WERI-Rb-1 (cell line): ENCODE results near the gene RGS9BP.
"Not testable (repeated sequence)": the region's sequence is repeated elsewhere in the genome, so short reads cannot be mapped to it uniquely, and the experiment has no call there.

Experiments
- DNase-seq: peaks from one replicate; pipeline ENCODE4 v3.0.0-alpha.2; 2020
- H3K27ac ChIP-seq: fragments of 250-450 bp; sonication (Bioruptor Pico); 2 replicates; pipeline ENCODE4 v1.5.1; 2020; ENCODE audit warnings: mild to moderate bottlenecking, moderate library complexity
- H3K27me3 ChIP-seq: fragments of 250-450 bp; sonication (Bioruptor Pico); 2 replicates; pipeline ENCODE4 v1.5.1; 2021; ENCODE audit warnings: mild to moderate bottlenecking, low read depth, moderate library complexity; ENCODE audit not compliant: insufficient read depth, severe bottlenecking
- H3K36me3 ChIP-seq: fragments of 250-450 bp; sonication (Bioruptor Pico); 2 replicates; pipeline ENCODE4 v1.5.1; 2020; ENCODE audit warnings: mild to moderate bottlenecking, moderate library complexity
- H3K4me3 ChIP-seq: 2 replicates; pipeline ENCODE4 v1.5.1; 2011; ENCODE audit warnings: low read depth, mild to moderate bottlenecking, control low read depth, low read length
- H3K9me3 ChIP-seq: fragments of 250-450 bp; sonication (Bioruptor Pico); 2 replicates; pipeline ENCODE4 v1.5.1; 2021; ENCODE audit warnings: mild to moderate bottlenecking, moderate library complexity; ENCODE audit not compliant: severe bottlenecking
- TF ChIP-seq, protein P1 (sequence below): IDR thresholded peaks from 2 replicates; pipeline ENCODE4 v1.5.1; 2011; ENCODE audit warnings: low read depth, mild to moderate bottlenecking, control low read depth, inconsistent platforms, low read length

RGS9BP gene

DNA sequence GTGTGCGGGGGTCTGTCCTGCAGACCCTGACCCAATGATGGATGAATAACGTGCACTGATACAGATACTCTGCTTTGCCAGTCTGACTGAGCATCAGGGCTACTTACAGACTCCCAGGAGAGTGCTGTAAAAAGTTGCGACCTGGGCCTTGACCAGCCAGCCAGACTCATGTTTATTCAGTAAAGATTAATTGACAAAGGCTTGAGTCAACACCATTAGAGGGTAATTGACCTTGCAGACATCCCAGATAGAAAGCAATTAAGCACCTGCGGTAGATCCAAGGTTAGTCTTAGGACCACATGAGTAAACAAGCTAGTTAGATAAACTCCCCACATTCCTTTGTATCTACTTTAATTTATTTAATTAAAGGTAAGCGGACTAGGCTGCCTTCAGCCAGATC lies 26.4 kb downstream of the RGS9BP start:
- DNase-seq: no peak
- H3K36me3 ChIP-seq: peaks cover 25% of the 10 kb centered on the region
- peaks cover 6% of the 10 kb centered on the region for H3K9me3 ChIP-seq
- H3K27ac ChIP-seq: no peak overlapping the region
- TF ChIP-seq, protein P1, sequence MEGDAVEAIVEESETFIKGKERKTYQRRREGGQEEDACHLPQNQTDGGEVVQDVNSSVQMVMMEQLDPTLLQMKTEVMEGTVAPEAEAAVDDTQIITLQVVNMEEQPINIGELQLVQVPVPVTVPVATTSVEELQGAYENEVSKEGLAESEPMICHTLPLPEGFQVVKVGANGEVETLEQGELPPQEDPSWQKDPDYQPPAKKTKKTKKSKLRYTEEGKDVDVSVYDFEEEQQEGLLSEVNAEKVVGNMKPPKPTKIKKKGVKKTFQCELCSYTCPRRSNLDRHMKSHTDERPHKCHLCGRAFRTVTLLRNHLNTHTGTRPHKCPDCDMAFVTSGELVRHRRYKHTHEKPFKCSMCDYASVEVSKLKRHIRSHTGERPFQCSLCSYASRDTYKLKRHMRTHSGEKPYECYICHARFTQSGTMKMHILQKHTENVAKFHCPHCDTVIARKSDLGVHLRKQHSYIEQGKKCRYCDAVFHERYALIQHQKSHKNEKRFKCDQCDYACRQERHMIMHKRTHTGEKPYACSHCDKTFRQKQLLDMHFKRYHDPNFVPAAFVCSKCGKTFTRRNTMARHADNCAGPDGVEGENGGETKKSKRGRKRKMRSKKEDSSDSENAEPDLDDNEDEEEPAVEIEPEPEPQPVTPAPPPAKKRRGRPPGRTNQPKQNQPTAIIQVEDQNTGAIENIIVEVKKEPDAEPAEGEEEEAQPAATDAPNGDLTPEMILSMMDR: no peak
- no peak overlapping the region for H3K4me3 ChIP-seq
- H3K27me3 ChIP-seq: no peaks in the 10 kb centered on the region

DNA sequence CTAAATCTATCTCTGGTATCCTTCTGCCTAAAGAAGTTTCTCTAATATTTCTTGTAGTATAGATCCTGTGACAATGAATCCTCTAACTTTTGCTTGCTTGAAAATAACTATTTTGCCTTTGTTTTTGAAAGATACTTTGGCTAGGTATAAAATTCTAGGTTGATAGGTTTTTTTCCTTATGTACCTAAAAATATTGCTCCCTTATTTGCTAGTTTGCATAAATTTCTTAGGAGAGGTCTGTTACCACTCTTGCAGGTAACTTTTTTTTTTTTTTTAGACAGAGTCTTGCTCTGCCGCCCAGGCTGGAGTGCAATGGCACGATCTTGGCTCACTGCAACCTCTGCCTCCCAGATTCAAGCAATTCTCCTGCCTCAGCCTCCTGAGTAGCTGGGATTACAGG lies 28.4 kb downstream of the RGS9BP start:
- not testable (repeated sequence) for H3K4me3 ChIP-seq, H3K27ac ChIP-seq, H3K27me3 ChIP-seq, DNase-seq, H3K9me3 ChIP-seq
- H3K36me3 ChIP-seq: peaks cover 22% of the 10 kb centered on the region

DNA sequence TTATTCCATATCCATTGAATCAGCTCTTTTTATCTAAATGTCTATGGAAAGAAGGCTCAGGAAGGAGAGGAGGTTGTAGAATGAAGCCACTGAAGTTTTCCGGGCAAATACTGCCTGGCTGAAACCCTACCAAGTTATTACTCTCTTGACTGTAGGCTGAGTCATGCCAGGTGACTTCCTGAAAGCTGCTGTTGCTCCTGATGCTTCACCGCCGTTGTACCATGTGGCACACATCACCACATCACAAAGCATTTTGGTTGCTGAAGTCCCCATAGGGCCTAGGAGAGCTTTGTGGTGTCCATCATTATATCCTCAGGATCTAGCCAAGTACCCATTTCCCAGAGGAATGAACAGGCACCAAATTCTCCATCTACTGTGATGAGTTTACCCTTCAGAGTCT lies 32.8 kb downstream of the RGS9BP start:
- H3K27ac ChIP-seq: no peak overlapping the region
- no peak overlapping the region for H3K4me3 ChIP-seq
- H3K27me3 ChIP-seq: no peaks in the 10 kb centered on the region
- DNase-seq: no peak
- H3K36me3 ChIP-seq: peaks cover 26% of the 10 kb centered on the region
- H3K9me3 ChIP-seq: peaks cover 6% of the 10 kb centered on the region
- TF ChIP-seq, protein P1: no peak

DNA sequence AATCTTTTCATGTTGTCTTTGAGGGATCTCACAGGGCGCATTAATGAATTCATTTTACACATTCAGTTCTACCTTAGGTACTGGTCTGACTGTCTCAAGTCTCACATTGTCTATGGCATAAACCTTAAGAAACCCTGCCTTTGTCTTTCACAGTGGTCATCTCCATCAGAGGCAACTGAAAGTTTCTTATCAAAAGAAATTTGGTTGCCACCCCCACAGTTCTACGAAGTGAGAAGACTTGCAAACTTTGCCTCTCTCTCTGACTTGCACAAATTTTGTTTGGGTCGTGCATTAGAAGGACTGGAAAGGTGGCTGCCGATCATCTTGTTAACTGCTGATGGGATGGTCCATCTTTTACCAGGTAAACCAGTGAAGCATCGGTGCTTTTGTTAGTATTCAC lies 33.4 kb downstream of the RGS9BP start:
- no peaks in the 10 kb centered on the region for H3K27me3 ChIP-seq
- H3K4me3 ChIP-seq: no peak overlapping the region
- peaks cover 26% of the 10 kb centered on the region for H3K36me3 ChIP-seq
- no peak for DNase-seq
- TF ChIP-seq, protein P1: no peak
- no peak overlapping the region for H3K27ac ChIP-seq
- H3K9me3 ChIP-seq: peaks cover 2% of the 10 kb centered on the region

DNA sequence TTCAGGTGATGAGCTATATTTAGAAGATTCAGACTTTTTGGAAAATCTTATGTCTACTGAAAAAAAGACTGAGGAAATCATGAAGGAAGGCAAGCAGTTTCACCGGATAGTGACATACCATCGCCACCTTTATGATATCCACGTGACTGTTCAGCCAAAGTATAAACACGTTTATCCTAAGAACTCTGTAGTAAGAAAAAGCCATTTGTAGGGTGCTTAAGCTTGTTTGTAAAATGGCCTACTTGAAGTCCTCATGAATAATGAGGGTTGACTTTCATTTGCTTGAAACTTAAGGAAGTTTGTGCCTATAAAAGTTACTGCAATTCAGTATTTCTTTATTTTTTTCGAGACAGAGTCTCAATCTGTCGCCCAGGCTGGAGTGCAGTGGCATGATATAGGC lies 36.1 kb downstream of the RGS9BP start:
- no peaks in the 10 kb centered on the region for H3K27me3 ChIP-seq
- H3K9me3 ChIP-seq: no peaks in the 10 kb centered on the region
- TF ChIP-seq, protein P1: no peak
- no peak for DNase-seq
- H3K27ac ChIP-seq: no peak overlapping the region
- no peak overlapping the region for H3K4me3 ChIP-seq
- peaks cover 18% of the 10 kb centered on the region; the same call in 1 of the 2 replicates for H3K36me3 ChIP-seq

DNA sequence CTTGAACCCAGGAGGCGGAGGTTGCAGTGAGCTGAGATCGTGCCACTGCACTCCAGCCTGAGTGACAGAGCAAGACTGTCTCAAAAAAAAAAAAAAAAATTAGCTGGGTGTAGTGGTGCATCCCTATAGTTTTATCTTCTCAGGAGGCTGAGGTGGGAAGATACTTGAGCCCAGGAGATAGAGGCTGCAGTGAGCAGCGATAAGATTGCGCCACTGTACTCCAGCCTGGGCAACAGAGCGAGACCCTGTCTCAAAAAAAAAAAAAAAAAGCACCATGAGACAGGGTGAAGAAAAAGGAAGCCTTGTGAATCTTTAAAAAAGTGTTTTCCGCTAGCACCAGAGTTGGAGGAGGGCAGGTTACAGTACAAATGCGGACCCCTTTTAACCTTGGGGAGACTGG lies 40.6 kb downstream of the RGS9BP start:
- not testable (repeated sequence) for DNase-seq, H3K27ac ChIP-seq
- peaks cover 14% of the 10 kb centered on the region; the same call in 1 of the 2 replicates for H3K36me3 ChIP-seq

DNA sequence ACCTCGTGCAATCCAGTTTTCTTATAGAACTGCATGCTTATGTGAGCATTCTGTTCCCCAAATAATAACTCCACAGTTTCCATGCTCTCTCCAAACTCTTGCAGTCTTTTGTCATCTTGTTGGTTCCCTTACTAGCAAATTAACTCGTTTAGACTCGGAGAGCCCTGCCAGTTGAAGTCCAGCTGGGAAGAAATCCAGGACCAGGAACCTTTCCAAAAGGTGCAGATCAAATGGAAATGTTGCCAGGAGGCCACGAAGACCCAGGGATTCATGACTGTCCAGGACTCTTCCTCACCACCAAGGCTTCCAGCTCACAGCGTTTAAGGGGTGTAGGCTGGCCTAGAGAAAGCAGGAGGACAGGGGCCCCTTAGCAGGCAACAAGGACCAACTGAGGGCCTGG lies 41.8 kb downstream of the RGS9BP start:
- Histone ChIP-seq H3K9me3 (no peaks in the 10 kb centered on the region), H3K36me3 (peaks cover 12% of the 10 kb centered on the region; the same call in 1 of the 2 replicates), H3K27ac (no peak overlapping the region), H3K4me3 (no peak overlapping the region), H3K27me3 (no peaks in the 10 kb centered on the region)
- TF ChIP-seq, protein P1: no peak
- DNase-seq: no peak

More for the DNA sequence above, 40.6 kb downstream of the RGS9BP start:
- H3K27me3 ChIP-seq, H3K9me3 ChIP-seq, H3K4me3 ChIP-seq: not testable (repeated sequence)
